ENCODE results near the gene SIPA1L2.

- TF ChIP-seq POLR2A (IDR thresholded peaks at IDR 0.05; ENCODE audit: low read length): no peak
- no peak for TF ChIP-seq GATA1 (IDR thresholded peaks at IDR 0.05; ENCODE audit: low read depth, low read length)
Measured at GRCh38 chr1:232622378-232622777, 7.6 kb downstream of the SIPA1L2 start.

All from erythroblast (primary cell).